Ammon's horn (tissue), 1 donor: ENCODE measurements around the gene UBASH3B.
"Not testable (repeated sequence)": the region's sequence is repeated elsewhere in the genome, so short reads cannot be mapped to it uniquely, and the experiment has no call there.

Experiments used
- DNase-seq: peaks from one replicate; pipeline ENCODE4 v3.0.0-alpha.2; 2016; ENCODE audit warnings: low spot score

UBASH3B gene

GRCh38 chr11:122852074-122852795, 196.7 kb downstream of the UBASH3B start:
- peak; percentile 23 for DNase-seq

DNA sequence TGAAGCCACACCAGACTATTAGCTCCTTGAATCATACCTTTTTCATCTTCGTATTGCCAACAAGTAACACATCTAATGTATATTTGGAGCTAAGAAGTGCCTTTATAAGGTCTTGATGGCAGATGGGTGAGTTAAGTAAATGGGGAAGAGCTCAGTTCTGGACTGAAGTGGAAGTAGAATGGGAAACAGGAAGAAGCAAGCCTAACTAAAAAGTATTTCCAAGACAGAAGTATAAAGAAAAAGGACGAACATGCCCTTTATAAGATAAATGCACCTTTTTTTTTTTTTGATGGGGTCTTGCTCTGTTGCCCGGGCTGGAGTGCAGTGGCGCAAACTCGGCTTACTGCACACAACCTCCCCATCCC, 197.3 kb downstream of the UBASH3B start:
- DNase-seq: no peak

- no peak for DNase-seq
These were observed 197.7 kb downstream of the UBASH3B start for GRCh38 chr11:122853261-122853660.

- DNase-seq: peak; percentile 72
These were observed 198.5 kb downstream of the UBASH3B start for GRCh38 chr11:122853971-122854446.

DNA sequence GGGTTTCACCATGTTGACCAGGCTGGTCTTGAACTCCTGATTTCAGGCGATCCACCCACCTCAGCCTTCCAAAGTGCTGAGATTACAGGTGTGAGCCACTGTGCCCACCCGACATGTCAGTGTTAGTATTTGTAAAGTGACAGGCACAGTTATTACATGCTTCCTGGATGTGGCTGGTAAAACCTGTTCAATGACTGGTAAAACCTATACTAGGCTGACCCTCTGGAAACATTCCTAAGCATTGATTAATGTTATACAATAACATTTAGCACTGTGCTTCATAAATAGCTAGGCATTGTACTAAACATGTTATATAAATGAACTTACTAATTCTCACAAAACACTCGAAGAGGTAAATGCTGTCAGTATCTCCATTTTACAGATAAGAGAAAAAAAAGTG, 206.1 kb downstream of the UBASH3B start:
- no peak for DNase-seq

- no peak for DNase-seq
These were observed 206.6 kb downstream of the UBASH3B start for GRCh38 chr11:122862091-122862490.

DNA sequence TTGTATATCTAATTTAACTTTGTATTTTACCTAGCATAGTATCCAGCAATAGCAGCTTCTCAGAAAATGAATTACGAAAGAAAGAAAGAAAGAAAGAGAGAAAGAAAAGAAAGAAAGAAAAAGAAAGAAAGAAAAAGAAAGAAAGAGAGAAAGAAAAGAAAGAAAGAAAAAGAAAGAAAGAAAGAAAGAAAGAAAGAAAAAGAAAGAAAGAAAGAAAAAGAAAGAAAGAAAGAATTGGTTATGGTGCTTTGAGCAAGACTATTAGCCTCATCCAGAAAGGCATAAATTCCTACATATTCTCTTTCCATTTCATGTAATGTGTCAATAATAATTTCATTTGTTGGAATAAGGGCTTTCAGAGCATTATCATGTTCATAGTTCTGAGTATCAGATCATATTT, 207.6 kb downstream of the UBASH3B start:
- not testable (repeated sequence) for DNase-seq

DNA sequence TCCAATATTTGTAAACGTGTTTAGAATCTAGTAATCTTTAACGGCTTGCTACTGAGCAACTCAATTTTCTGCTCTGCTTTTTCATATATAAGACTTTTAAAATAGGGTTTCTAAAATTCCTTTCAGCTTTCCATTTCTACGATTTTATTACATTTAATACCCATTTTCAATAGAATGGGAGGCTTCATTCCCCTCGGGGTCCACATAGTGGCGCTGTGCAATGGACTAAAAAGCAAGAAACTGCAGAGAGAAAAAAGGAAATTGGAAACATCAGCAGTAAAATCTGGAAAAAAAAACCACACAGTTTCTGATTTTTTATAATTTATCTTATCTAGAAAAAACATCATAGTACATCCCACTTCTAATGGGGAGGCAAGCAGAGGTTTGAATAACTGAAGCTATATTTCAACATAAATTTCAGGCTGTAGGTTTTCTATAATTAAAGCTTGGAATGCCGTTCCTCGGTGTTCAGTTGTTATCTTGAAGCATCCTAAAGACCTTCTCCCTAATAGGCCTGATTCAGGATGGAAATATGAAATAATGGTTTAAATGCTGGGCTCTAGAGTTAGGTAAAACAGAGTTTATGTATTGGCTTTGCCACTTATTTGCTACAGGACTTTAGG, 208.3 kb downstream of the UBASH3B start:
- peak; percentile 48 for DNase-seq
